OCI-LY7 (cell line): Measurements from ENCODE around the gene TBC1D4. TPM values are rescaled to one million over a fixed set of nuclear protein-coding genes. Genes with fewer than 3 reads are reported as not detected.

Source experiments
- BruUV-seq: library from RNA; stranded (reverse); fragments of 400-500 nt; replicated peaks from 2 replicates; lab custom pipeline; 2021; lab: Mats Ljungman, UMichigan
- CTCF ChIA-PET: fragments of 300-600 bp; sonication (Branson Sonifier 250); formaldehyde crosslinking; loops from one replicate; lab custom pipeline; 2022; ENCODE audit warnings: antibody characterized with exemption; ENCODE audit not compliant: unreplicated experiment; lab: Charles Lee
- POLR2A ChIA-PET: fragments of 300-600 bp; sonication (Branson Sonifier 250); formaldehyde crosslinking; loops from one replicate; lab custom pipeline; 2022; ENCODE audit warnings: antibody characterized with exemption; lab: Charles Lee
- DNase-seq: peaks from one replicate; pipeline ENCODE4 v3.0.0-alpha.2; 2015; ENCODE audit warnings: low spot score
- H2AFZ ChIP-seq: fragments of 200-600 bp; sonication (generic), shearing (Covaris generic); 2 replicates; pipeline ENCODE4 v1.6.1; 2014; ENCODE audit warnings: mild to moderate bottlenecking, antibody characterized with exemption, low read length, moderate library complexity
- H3K27ac ChIP-seq: fragments of 200-600 bp; sonication (generic); 2 replicates; pipeline ENCODE4 v1.5.1; 2014; ENCODE audit warnings: mixed run types, low read depth, mild to moderate bottlenecking, moderate library complexity, low read length, inconsistent platforms; ENCODE audit not compliant: poor library complexity, severe bottlenecking
- H3K36me3 ChIP-seq: fragments of 200-600 bp; sonication (generic); 2 replicates; pipeline ENCODE4 v1.6.1; 2014; ENCODE audit warnings: mild to moderate bottlenecking, antibody characterized with exemption, low read length, moderate library complexity, mixed read lengths; ENCODE audit not compliant: insufficient read depth
- H3K4me1 ChIP-seq: fragments of 200-600 bp; sonication (generic); 2 replicates; pipeline ENCODE4 v1.5.1; 2014; ENCODE audit warnings: mild to moderate bottlenecking, low read length; ENCODE audit not compliant: insufficient read depth, poor library complexity, severe bottlenecking
- H3K4me2 ChIP-seq: fragments of 200-600 bp; sonication (generic); 2 replicates; pipeline ENCODE4 v1.6.1; 2014; ENCODE audit warnings: mild to moderate bottlenecking, low read length
- H3K4me3 ChIP-seq: fragments of 200-600 bp; sonication (generic); 2 replicates; pipeline ENCODE4 v1.5.1; 2014; ENCODE audit warnings: mild to moderate bottlenecking, low read depth, low read length; ENCODE audit not compliant: poor library complexity, severe bottlenecking
- H3K79me2 ChIP-seq: fragments of 200-600 bp; sonication (generic); 2 replicates; pipeline ENCODE4 v1.6.1; 2016; ENCODE audit warnings: low read depth, mild to moderate bottlenecking, low read length, moderate library complexity, mixed read lengths; ENCODE audit not compliant: insufficient read depth
- H3K9me2 ChIP-seq: fragments of 200-600 bp; sonication (generic); 2 replicates; pipeline ENCODE4 v1.6.1; 2016; ENCODE audit warnings: mild to moderate bottlenecking, low read length, mixed read lengths; ENCODE audit not compliant: insufficient read depth
- H3K9me3 ChIP-seq: fragments of 200-600 bp; sonication (generic); 2 replicates; pipeline ENCODE4 v1.6.1; 2014; ENCODE audit warnings: mild to moderate bottlenecking, mixed run types, low read length, mixed read lengths
- H4K20me1 ChIP-seq: fragments of 200-600 bp; sonication (generic); 2 replicates; pipeline ENCODE4 v1.6.1; 2014; ENCODE audit warnings: mild to moderate bottlenecking, antibody characterized with exemption, low read length, moderate library complexity, mixed read lengths; ENCODE audit not compliant: insufficient read depth
- EZH2phosphoT487 ChIP-seq: fragments of 200-600 bp; sonication (generic); IDR thresholded peaks from 2 replicates; pipeline ENCODE4 v1.6.1; 2018; ENCODE audit warnings: low read depth, borderline replicate concordance, mild to moderate bottlenecking, mixed run types, antibody characterized with exemption, low read length, moderate library complexity, mixed read lengths
- intact Hi-C: fragments of 100-400 bp; cut with micrococcal nuclease; formaldehyde crosslinking; loops from one replicate; pipeline ENCODE4 v1.10.0; 2022; ENCODE audit not compliant: unreplicated experiment
- total RNA-seq, 2 experiments: library from RNA; depleted of rRNA in 1 of 2; stranded (reverse); fragments of >200 nt in 1 of 2; shearing (Covaris generic) in 1 of 2; gene quantifications; 2 replicates each; pipeline ENCODE4 v1.2.3, GENCODE V29; 2014 to 2022
- TF ChIP-seq, protein P1 (sequence below): fragments of 200-600 bp; sonication (generic); conservative IDR thresholded peaks from 2 replicates; pipeline ENCODE4 v1.5.1; 2014; ENCODE audit warnings: mild to moderate bottlenecking, antibody characterized with exemption, low read length, moderate library complexity, mixed read lengths

TBC1D4 gene
- total RNA-seq, 2 experiments from 2014 or later = 21.7 to 24.3 TPM

- intact Hi-C loops = no loop called here
- CTCF ChIA-PET = no interaction called here
These were observed 32.4 kb upstream of the TBC1D4 start for GRCh38 chr13:75514080-75514995.

GRCh38 chr13:75513271-75513670 lies 31.3 kb upstream of the TBC1D4 start:
- Histone ChIP-seq H3K9me3 (0 out of 2 replicates have a peak, but pooled peaks cover 8% of the 10 kb centered on the region), H3K4me2 (no peak overlapping the region), H3K4me3 (no peak overlapping the region), H3K79me2 (no peaks in the 10 kb centered on the region), H2AFZ (no peak overlapping the region), H3K36me3 (no peaks in the 10 kb centered on the region), H3K27ac (no peak overlapping the region), H3K4me1 (peaks cover 5% of the 10 kb centered on the region), H4K20me1 (no peaks in the 10 kb centered on the region), H3K9me2 (no peaks in the 10 kb centered on the region)
- intact Hi-C loops = no loop called here
- POLR2A ChIA-PET = interaction anchor here (0.7 to 1.0 kb wide), 2 partner anchors 12 to 13 kb away, joined by 3 read pairs; no protein-coding TSS in a partner anchor
- CTCF ChIA-PET = no interaction called here
- DNase-seq = no peak
- BruUV-seq = no TSS peak
- TF ChIP-seq, protein P1, sequence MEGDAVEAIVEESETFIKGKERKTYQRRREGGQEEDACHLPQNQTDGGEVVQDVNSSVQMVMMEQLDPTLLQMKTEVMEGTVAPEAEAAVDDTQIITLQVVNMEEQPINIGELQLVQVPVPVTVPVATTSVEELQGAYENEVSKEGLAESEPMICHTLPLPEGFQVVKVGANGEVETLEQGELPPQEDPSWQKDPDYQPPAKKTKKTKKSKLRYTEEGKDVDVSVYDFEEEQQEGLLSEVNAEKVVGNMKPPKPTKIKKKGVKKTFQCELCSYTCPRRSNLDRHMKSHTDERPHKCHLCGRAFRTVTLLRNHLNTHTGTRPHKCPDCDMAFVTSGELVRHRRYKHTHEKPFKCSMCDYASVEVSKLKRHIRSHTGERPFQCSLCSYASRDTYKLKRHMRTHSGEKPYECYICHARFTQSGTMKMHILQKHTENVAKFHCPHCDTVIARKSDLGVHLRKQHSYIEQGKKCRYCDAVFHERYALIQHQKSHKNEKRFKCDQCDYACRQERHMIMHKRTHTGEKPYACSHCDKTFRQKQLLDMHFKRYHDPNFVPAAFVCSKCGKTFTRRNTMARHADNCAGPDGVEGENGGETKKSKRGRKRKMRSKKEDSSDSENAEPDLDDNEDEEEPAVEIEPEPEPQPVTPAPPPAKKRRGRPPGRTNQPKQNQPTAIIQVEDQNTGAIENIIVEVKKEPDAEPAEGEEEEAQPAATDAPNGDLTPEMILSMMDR = no peak
- no peak for TF ChIP-seq EZH2phosphoT487

More at GRCh38 chr13:75514080-75514995, 32.4 kb upstream of the TBC1D4 start:
- Histone ChIP-seq H3K4me2 (no peak overlapping the region), H4K20me1 (no peaks in the 10 kb centered on the region), H3K4me3 (no peak overlapping the region), H3K9me3 (0 out of 2 replicates have a peak, but pooled peaks cover 8% of the 10 kb centered on the region), H3K27ac (no peak overlapping the region), H3K9me2 (no peaks in the 10 kb centered on the region), H3K4me1 (peaks cover 5% of the 10 kb centered on the region), H3K36me3 (no peaks in the 10 kb centered on the region), H2AFZ (no peak overlapping the region), H3K79me2 (no peaks in the 10 kb centered on the region)
- BruUV-seq = no TSS peak
- POLR2A ChIA-PET = no interaction called here
- no peak for TF ChIP-seq EZH2phosphoT487
- no peak for DNase-seq

- no peaks in the 10 kb centered on the region for H3K9me2 ChIP-seq
- intact Hi-C loops = no loop called here
- POLR2A ChIA-PET = no interaction called here
- DNase-seq = no peak
- BruUV-seq = no TSS peak
- H3K4me1 ChIP-seq = peaks cover 5% of the 10 kb centered on the region
- no peaks in the 10 kb centered on the region for H4K20me1 ChIP-seq
- no peak overlapping the region for H3K27ac ChIP-seq
- TF ChIP-seq EZH2phosphoT487 = no peak
- TF ChIP-seq, protein P1 = no peak
- no peaks in the 10 kb centered on the region for H3K36me3 ChIP-seq
- no peak overlapping the region for H3K4me3 ChIP-seq
- no peaks in the 10 kb centered on the region for H3K79me2 ChIP-seq
- CTCF ChIA-PET = no interaction called here
- H3K4me2 ChIP-seq = no peak overlapping the region
- H3K9me3 ChIP-seq = 0 out of 2 replicates have a peak, but pooled peaks cover 8% of the 10 kb centered on the region
- H2AFZ ChIP-seq = no peak overlapping the region
These were observed 30.3 kb upstream of the TBC1D4 start for GRCh38 chr13:75512253-75512652.
